Activated CD4-positive, alpha-beta T cell treated with anti-CD3 and anti-CD28 coated beads, Interleukin-2, amount 50 U/mL, for 16 hours (primary cell): ENCODE data around the gene PARP1.
"Not testable (repeated sequence)": the region's sequence is repeated elsewhere in the genome, so short reads cannot be mapped to it uniquely, and the experiment has no call there.

Experiments
- DNase-seq: peaks from one replicate; pipeline ENCODE4 v3.0.0-alpha.2; 2020

The PARP1 gene

DNA sequence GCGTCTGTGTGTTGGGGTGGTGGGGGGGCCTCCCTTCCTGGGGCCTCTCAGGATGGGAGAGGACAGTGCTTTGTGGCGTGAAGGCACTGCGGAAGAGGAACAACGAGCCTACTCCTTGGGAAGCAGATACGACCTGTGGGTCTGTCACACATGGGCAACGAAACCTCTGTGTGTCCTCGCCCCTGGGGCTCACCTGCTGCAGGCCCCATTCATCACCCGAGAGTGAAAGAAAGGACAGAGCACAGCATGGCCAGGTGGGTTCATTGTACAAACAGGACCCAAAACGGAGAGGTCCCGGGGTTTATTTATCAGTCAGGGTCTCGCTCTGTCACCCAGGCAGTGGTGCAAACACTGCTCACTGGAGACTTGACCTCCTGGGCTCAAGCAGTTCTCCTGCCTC lies 58.8 kb downstream of the PARP1 start:
- no peak for DNase-seq

DNA sequence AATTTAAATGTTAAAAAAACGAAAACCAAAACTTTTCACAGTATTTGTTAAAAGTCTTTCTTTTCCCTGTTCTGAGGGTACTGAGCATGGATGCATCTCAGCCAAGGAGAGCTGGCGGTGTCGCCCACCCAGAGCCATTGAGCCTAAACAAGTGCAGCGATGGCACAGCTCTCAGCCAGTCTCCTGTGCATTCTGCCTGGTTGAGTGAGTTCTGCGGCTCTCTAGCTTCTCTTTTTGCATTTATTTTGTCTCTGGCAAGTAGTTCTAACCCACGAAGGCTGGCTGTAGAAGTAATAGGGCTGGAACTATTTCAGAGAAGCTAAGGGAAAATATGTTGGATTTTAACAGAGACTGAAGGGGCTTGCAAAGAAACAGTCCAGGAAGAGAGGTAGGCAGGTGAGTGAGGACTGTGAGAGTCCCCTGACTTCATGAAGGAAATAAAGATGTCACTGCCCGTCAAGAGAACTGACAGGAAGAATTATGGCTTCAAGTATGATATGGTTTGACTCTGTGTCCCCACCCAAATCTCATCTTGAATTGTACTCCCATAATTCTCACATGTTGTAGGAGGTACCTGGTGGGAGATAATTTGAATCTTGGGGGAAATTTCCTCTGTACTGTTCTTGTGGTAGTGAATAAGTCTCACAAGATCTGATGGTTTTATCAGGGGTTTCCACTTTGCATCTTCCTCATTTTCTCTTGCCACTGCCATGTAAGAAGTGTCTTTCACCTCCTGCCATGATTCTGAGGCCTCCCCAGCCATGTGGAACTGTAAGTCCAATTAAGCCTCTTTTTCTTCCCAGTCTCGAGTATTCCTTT lies 63.2 kb downstream of the PARP1 start:
- DNase-seq = no peak

DNA sequence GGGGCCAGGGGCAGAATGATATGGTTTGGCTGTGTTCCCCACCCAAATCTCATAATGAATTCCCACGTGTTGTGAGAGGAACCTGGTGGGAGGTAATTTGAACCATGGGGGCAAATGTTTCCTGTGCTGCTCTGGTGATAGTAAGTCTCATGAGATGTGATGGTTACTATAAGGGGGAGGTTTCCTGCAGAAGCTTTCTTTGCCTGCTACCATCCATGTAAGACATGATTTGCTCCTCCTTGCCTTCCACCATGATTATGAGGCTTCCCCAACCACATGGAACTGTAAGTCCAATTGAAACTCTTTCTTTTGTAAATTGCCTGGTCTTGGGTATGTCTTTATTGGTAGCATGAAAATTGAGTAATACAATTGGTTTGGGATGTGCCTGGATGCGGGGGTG lies 65.2 kb downstream of the PARP1 start:
- no peak for DNase-seq

DNA sequence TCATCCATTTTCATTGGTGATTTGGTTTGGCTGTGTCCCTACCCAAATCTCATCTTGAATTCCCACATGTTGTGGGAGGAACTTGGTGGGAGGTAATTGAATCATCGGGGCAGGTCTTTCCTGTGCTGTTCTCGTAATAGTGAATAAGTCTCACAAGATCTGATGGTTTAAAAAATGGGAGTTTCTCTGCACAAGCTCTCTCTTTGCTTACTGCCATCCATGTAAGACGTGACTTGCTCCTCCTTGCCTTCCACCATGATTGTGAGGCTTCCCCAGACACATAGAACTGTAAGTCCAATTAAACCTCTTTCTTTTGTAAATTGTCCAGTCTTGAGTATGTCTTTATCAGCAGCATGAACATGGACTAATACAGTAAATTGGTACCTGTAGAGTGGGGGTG lies 67.8 kb downstream of the PARP1 start:
- DNase-seq = not testable (repeated sequence)

DNA sequence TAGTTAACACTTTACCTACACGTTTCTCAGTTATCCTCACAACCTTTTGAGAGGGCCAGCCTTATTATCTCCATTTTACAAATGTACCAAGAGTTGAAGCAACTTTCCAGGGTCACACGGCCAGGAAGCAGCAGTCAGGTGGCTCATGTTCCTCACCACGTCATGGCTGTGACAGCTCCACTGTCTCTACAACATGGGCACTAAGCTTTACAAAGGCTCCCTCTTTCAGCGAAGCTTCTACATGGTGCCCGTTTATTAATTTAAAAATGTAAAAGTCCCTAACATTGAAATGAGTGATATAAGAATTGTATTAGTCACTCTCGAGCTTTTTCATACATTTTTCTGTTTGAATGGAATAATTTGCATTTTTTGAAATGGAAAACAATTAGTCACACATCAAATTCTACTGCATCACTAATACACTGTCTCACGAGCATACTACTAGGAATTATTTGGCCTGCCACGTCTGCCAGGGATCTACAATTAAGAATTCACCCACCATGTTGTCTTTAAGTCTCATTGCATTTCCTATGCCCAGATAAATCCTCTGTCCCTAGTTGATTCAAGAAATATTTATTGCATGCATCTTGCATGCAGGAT lies 70.5 kb downstream of the PARP1 start:
- no peak for DNase-seq

DNA sequence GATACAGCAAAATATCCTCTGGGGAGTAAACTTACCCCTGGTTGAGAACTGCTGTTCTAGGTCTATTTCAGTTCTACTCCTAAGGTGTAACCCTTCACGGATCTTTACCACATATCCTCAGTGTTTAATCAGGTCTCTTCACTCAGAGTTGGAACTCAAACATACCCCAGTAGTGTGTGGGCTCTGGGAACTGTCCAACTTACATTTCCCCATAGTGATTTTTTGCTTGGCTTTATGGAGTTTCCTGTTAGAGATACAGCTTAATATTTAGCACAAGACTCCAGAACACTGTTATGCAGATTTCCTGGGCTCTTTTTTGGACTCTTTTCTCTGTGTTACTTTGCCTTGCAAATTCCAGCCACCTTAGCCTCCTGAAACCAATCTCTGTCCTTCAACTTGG lies 72.2 kb downstream of the PARP1 start:
- DNase-seq = no peak

DNA sequence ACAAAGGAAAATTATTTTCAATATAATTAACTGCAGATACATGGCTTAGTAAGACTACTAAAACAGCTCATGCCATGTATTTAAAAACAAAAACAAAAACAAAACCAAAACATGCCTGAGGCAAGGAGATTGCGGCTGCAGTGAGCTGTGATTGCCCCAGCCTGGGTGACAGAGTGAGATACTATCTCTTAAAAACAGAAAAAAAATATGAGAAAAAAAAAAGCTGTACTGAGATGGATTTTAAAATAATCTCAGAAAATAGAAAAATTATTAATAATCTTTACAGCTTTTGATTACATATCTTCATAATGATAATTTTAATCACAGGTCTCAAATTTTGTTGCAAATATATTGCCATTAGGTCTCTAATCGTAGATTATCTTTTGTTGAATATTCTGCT lies 74.9 kb downstream of the PARP1 start:
- DNase-seq = no peak

DNA sequence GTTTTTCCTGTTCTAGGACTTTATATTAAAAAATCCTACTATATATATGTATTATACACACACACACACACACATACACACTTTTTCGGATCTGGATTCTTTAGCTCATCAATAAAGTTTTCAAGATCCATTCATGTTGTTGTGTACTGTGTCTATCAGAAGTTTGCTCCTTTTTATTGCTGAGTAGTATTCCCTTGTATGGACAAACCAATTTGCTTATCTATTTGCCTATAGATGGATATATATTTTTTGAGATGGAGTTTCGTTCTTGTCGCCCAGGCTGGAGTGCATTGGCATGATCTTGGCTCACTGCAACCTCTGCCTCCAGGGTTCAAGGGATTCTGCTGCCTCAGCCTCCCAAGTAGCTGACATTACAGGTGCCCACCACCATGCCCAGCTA lies 78.7 kb downstream of the PARP1 start:
- no peak for DNase-seq

DNA sequence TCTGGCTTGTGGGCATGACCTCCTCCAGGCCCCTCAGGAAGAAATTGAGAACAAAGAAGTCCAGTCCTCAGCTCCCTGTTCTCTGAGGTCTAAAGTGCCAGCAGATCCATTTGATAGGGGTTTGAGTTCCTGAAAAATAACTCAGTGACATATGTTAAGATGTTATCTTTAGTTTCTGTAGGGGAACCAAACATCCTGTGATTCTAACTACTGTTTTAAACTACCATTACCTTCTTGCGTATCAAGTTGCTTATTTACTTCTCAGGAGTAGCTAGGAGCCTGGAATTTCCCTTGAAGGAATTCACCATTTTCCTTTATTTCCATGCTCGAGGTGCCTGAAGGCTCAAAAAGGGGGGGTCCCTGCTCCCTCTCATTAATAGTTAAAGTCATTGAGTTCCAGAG lies 80.1 kb downstream of the PARP1 start:
- DNase-seq = no peak

DNA sequence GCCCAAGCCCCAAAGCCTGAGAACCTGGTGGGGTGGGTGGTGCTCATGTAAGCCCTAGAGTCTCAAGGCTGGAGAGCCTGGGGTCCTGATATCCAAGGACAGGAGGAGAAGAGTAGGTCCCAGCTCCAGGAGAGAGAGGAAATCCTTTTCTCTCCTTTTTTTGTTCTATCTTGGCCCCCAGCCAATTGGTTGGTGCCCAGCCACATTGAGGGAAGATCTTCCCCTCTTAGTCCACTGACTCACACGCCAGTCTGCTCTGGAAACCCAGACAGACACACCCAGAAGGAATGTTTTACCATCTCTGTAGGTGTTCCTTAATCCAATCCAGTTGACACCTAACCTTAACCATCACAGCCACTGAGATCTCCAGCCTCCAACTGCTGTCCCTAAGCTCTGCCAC lies 82.7 kb downstream of the PARP1 start:
- no peak for DNase-seq

DNA sequence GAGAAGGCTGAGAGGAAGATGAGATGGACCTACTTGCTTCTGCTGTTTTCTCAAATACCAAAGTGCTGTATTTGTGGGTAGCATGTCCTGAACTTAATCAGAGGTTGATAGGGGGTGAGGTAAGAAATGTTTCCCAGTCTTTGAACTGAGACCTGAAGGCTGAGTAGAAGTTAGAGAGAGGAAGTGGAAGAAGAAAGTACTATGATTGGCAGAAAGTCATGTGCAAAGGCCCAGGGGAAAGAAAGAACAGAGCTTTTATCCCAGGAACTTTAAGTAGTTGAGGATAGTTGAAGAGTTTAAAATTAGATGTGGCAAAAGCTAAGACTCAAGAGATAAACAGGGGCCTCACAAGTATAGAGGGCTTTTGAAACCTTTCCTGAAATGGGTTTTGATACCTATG lies 83.4 kb downstream of the PARP1 start:
- no peak for DNase-seq

DNA sequence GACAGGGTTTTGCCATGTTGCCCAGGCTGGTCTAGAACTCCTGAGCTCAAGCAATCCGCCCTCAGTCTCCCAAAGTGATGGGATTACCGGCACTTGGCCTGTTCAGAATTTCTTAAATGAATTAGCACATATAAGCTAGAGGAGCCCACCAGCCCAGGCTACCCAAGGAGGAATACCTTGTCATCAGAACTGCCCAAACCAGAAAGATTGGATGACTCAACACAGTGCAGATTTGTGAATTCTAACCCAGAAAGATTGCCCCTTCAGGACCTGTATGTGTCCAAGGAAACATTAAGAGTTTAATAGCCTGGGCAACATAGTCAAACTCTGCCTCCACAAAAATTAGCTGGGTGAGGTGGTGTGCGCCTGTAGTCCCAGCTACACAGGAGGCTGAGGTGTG lies 84.9 kb downstream of the PARP1 start:
- DNase-seq = no peak

DNA sequence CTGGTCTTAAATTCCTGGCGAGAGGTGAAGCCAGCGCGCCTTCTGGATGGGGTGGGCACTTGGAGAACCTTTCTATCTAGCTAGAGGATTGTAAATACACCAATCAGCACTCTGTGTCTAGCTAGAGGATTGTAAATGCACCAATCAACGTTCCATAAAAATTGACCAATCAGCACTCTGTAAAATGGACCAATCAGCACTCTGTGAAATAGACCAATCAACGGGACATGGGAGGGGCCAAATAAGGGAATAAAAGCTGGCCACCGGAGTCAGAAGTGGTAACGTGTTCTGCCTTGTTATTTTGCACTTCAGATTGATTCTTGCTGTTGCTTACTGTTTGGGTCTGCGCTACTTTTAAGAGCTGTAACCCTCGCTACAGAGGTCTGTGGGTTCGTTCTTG lies 87.0 kb downstream of the PARP1 start:
- DNase-seq = no peak

DNA sequence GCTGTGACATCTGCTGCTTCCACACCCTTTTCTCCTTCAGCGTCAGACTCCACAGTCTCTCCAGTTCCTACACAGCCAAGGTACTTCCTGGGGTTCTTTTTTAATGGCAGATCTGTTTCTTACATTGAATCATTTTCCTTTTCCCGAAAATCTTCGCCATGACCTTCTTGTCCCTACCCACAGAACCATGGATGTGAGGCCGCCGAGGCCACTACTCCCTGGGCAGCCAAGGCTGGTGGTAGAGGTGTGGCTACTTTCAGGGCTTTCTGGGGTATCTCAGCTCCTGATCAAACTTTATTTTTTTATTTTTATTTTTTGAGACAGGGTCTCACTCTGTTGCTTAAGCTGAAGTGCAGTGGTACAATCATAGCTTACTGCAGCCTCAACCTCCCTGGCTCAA lies 89.4 kb downstream of the PARP1 start:
- no peak for DNase-seq

DNA sequence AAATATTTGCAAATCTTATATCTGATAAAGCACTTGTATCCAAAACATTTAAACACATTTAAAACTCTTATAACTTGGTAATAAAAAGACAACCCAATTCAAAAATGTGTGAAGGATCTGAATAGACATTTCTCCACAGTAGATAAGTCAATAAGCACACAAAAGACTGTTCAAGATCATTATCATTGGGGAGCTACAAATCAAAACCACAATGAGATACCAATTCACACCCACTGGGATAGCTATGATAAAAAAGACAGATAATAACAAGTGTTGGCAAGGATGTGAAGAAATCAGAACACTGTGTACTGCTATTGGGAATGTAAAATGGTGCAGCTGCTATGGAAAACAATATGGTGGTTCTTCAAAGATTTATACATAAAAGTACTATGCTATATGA lies 93.8 kb downstream of the PARP1 start:
- DNase-seq = no peak

DNA sequence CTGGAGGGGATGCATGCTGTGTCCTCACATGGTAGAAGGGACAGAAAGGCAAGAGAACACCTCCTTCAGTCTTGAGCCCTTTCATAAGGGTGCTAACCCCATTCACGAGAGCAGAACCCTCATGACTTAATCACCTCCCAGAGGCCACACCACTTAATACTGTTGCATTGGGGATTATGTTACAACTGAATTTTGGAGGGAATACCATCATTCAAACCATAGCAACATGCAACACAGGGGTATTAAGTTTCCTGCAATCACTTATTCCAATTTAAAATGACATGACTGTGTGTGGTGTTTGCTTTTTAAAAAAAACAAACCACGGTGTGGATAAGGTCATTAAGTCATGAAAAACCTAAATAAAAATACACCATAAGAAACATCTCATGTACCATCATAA lies 95.8 kb downstream of the PARP1 start:
- no peak for DNase-seq

DNA sequence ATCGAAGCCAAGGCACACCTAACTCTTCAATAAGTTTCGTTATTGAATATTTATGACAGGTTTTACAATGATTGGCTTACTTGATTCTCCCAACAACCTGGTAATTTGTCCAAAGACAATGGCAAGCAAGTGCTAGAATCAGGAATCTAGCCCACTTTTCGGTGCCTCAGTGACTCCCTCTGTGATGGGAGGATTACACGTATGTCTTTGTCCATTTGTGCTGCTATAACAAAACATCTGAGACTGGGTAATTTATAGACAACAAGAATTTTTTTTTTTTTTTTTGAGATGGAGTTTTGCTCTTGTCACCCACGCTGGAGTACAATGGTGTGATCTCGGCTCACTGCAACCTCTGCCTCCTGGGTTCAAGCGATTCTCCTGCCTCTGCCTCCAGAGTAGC lies 96.5 kb downstream of the PARP1 start:
- no peak for DNase-seq
